Astrocyte (in vitro differentiated cells and primary cell): ENCODE measurements around the gene RHOJ.

Experiments used
- CTCF ChIP-seq: IDR thresholded peaks from 2 replicates; pipeline ENCODE4 v1.5.1; 2011; ENCODE audit warnings: low read depth, mild to moderate bottlenecking, inconsistent platforms, low read length, moderate library complexity; ENCODE audit not compliant: insufficient read depth
- EZH2 ChIP-seq: IDR thresholded peaks from 2 replicates; pipeline ENCODE4 v1.6.1; 2012; ENCODE audit warnings: mild to moderate bottlenecking, low read length, inconsistent platforms; ENCODE audit not compliant: insufficient read depth

GRCh38 chr14:63193236-63193635, 11.0 kb upstream of the RHOJ start:
- TF ChIP-seq EZH2 (no peak), CTCF (no peak)
